ENCODE data around the gene PDAP1. TPM values are rescaled to one million over a fixed set of nuclear protein-coding genes. Genes with fewer than 3 reads are reported as not detected.

PDAP1 gene
- total and polyA plus RNA-seq, 2 of the 13 experiments (the other 11 are each of a cell fraction or from before 2014, with no cell fraction given), result 13.0 to 100 TPM

DNA sequence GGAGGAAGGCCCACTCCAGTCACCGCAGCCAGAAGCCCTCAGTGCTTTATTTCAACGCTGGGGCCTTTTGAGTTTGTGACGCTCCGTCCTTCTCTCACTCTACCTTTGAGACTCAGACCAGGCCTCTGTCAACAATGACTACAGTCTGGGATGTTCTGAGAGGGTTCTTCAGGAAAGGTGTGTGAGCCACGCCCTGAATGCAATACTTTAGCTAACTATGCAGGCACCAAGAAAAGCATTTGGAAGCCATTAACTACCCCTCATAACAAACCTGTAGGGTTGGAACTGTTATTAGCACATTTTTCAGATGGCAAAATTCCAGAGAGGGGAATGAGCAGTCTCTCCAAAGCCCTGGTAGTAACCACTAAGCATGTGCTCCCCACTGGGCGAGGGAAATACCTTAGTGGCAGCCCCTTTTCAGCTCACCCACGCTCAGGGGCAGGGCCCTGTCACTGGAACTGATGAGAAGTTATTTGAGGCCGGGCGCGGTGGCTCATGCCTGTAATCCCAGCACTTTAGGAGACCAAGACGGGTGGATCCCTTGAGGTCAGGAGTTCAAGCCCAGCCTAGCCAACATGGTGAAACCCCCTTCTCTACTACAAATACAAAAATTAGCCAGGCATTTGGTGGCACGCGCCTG is 39.5 kb downstream of the PDAP1 start:
- H3K27me3 ChIP-seq (ENCODE audit: control insufficient read depth in 1 of 2, insufficient read depth in 2 of 2, low read length in 2 of 2), result no peaks in the 10 kb centered on the region
- no peak overlapping the region for H3K4me3 ChIP-seq (replicated peaks in 1 of 3; ENCODE audit: insufficient read depth in 1 of 3, low read depth in 2 of 3, low read length in 3 of 3)
- no peaks in the 10 kb centered on the region for H3K79me2 ChIP-seq (ENCODE audit: insufficient read depth, low read length)
- CTCF ChIA-PET (ENCODE audit: low intra/inter-chr PET ratio, low total read pairs), result no interaction called here
- no peak overlapping the region for H3K27ac ChIP-seq (ENCODE audit: extremely low read length, insufficient read depth, low read length)
- H3K9ac ChIP-seq (ENCODE audit: insufficient read depth, low read depth, low read length), result no peak overlapping the region
- H3K36me3 ChIP-seq (replicated peaks in 1 of 2; ENCODE audit: control insufficient read depth in 1 of 2, insufficient read depth in 2 of 2, low read length in 2 of 2), result peaks cover 5 to 25% of the 10 kb centered on the region in 2 experiments; a peak in 4 of 5 replicates
- H3K4me2 ChIP-seq (ENCODE audit: low read depth, low read length), result no peak overlapping the region
- DNase-seq (ENCODE audit: low spot score) (no peak), FAIRE-seq (no peak), ATAC-seq (no peak)
- 95% methylated on average over 13 of the region's 13 CpGs for WGBS (ENCODE audit: low lambda C conversion rate)
- no peaks in the 10 kb centered on the region for H3K9me3 ChIP-seq (ENCODE audit: low read length)
- intact Hi-C loops (cut with micrococcal nuclease; ENCODE audit: unreplicated experiment) (no loop called here), in situ Hi-C loops (cut with HindIII; ENCODE audit: extremely low pct_ligation_motif_present, low pct_unique_long_range_greater_than_20kb) (no loop called here)
- H3K4me1 ChIP-seq (ENCODE audit: insufficient read depth, low read length), result peaks cover 26% of the 10 kb centered on the region
- no TSS peak for BruUV-seq (replicated peaks)
- H2AFZ ChIP-seq (ENCODE audit: low read length), result no peak overlapping the region
- POLR2A ChIA-PET, result no interaction called here
- H4K20me1 ChIP-seq (ENCODE audit: insufficient read depth, low read length), result no peaks in the 10 kb centered on the region
- TF ChIP-seq ZNF800 (CRISPR knock-in tag; IDR thresholded peaks at IDR 0.05) (no peak), ZNF629 (CRISPR knock-in tag; conservative IDR thresholded peaks at IDR 0.05) (no peak), GATA4 (IDR thresholded peaks at IDR 0.05; ENCODE audit: borderline replicate concordance, low read depth) (no peak), ZNF550 (CRISPR knock-in tag; IDR thresholded peaks at IDR 0.05; ENCODE audit: borderline replicate concordance) (no peak), ARID5B (CRISPR knock-in tag; IDR thresholded peaks at IDR 0.05) (no peak), KDM5B (CRISPR knock-in tag; IDR thresholded peaks at IDR 0.05; ENCODE audit: borderline replicate concordance) (no peak), ZNF768 (CRISPR knock-in tag; IDR thresholded peaks at IDR 0.05) (no peak), ETV6 (CRISPR knock-in tag; conservative IDR thresholded peaks at IDR 0.05) (no peak)
